Endothelial cell of umbilical vein (primary cell): ENCODE data around the gene CLEC17A. TPM values are rescaled to one million over a fixed set of nuclear protein-coding genes. Genes with fewer than 3 reads are reported as not detected.

Source experiments
- BruUV-seq: library from RNA; stranded (reverse); fragments of 400-500 nt; replicated peaks from 2 replicates; lab custom pipeline; 2021; lab: Mats Ljungman, UMichigan
- CTCF ChIA-PET: fragments of 300-600, 350-600 bp; sonication (Branson Sonifier 250); formaldehyde crosslinking; loops from one replicate; lab custom pipeline; 2021; ENCODE audit warnings: antibody characterized with exemption, inconsistent platforms; lab: Charles Lee
- POLR2A ChIA-PET: fragments of 300-600, 350-600 bp; sonication (Branson Sonifier 250); formaldehyde crosslinking; loops from one replicate; lab custom pipeline; 2021; ENCODE audit warnings: antibody characterized with exemption, inconsistent platforms; lab: Charles Lee
- DNase-seq: peaks from one replicate; pipeline ENCODE4 v3.0.0-alpha.2; 2011; ENCODE audit warnings: low read depth, low spot score
- FAIRE-seq: peaks from 2 replicates; lab custom pipeline; 2011; peaks lifted over from hg19 to GRCh38; lab: Jason Lieb, UNC
- H2AFZ ChIP-seq: 2 replicates; pipeline ENCODE4 v1.6.0; 2012; ENCODE audit warnings: low read depth, low read length, control low read depth, inconsistent platforms
- H3K27ac ChIP-seq: 2 replicates; pipeline ENCODE4 v1.5.1; 2011; ENCODE audit warnings: low read depth, mild to moderate bottlenecking, control low read depth, low read length, moderate library complexity; ENCODE audit not compliant: insufficient read depth
- H3K27me3 ChIP-seq, 2 experiments: 2 replicates each; pipeline versions ENCODE4 v1.6.0 to v1.6.1; 2011; ENCODE audit warnings: low read length in 2 of 2, mixed read lengths in 1 of 2; ENCODE audit not compliant: control insufficient read depth in 2 of 2, insufficient read depth in 2 of 2
- H3K36me3 ChIP-seq, 2 experiments: 2 replicates in 1 of 2; 3 replicates in 1 of 2; pipeline ENCODE4 v1.5.1; 2011; ENCODE audit warnings: low read length in 2 of 2, mild to moderate bottlenecking in 1 of 2, moderate library complexity in 1 of 2; ENCODE audit not compliant: control insufficient read depth in 2 of 2, insufficient read depth in 2 of 2; ENCODE audit errors: extremely low read depth in 1 of 2
- H3K4me1 ChIP-seq: 3 replicates; pipeline ENCODE4 v1.5.1; 2011; ENCODE audit warnings: mild to moderate bottlenecking, low read length; ENCODE audit not compliant: control insufficient read depth, insufficient read depth; ENCODE audit errors: extremely low read depth
- H3K4me2 ChIP-seq: 2 replicates; pipeline ENCODE4 v1.6.1; 2011; ENCODE audit warnings: low read length, control low read depth, mixed read lengths; ENCODE audit not compliant: insufficient read depth
- H3K4me3 ChIP-seq, 3 experiments: fragments of 200-600 bp in 1 of 3; sonication (generic), shearing (Covaris generic) in 1 of 3; replicated peaks in 1 of 3; 2 replicates each; pipeline ENCODE4 v1.5.1; 2011 to 2016; ENCODE audit warnings: control low read depth in 3 of 3, low read length in 3 of 3, mild to moderate bottlenecking in 2 of 3, inconsistent platforms in 1 of 3, low read depth in 1 of 3, moderate library complexity in 1 of 3; ENCODE audit not compliant: insufficient read depth in 1 of 3
- H3K79me2 ChIP-seq: 2 replicates; pipeline ENCODE4 v1.6.0; 2012; ENCODE audit warnings: low read length, inconsistent platforms; ENCODE audit not compliant: control insufficient read depth, insufficient read depth
- H3K9ac ChIP-seq: replicated peaks from 2 replicates; pipeline ENCODE3; 2011; ENCODE audit warnings: low read length, control low read depth; ENCODE audit not compliant: insufficient read depth; ENCODE audit errors: extremely low read depth
- H3K9me1 ChIP-seq: replicated peaks from 3 replicates; pipeline ENCODE4 v1.6.0; 2011; ENCODE audit warnings: mild to moderate bottlenecking, low read length; ENCODE audit not compliant: control insufficient read depth, insufficient read depth; ENCODE audit errors: extremely low read depth
- H3K9me3 ChIP-seq: replicated peaks from 2 replicates; pipeline ENCODE4 v1.5.1; 2012; ENCODE audit warnings: low read length, inconsistent platforms; ENCODE audit not compliant: control insufficient read depth, insufficient read depth
- H4K20me1 ChIP-seq: replicated peaks from 2 replicates; pipeline ENCODE3; 2011; ENCODE audit warnings: mild to moderate bottlenecking, low read length; ENCODE audit not compliant: control insufficient read depth, insufficient read depth; ENCODE audit errors: extremely low read depth
- EZH2 ChIP-seq: IDR thresholded peaks from 2 replicates; pipeline ENCODE4 v1.6.1; 2012; ENCODE audit warnings: borderline replicate concordance, low read depth, mild to moderate bottlenecking, moderate library complexity, low read length, inconsistent platforms; ENCODE audit not compliant: severe bottlenecking
- FOS ChIP-seq: IDR thresholded peaks from 2 replicates; pipeline ENCODE4 v1.6.1; 2011; ENCODE audit warnings: mild to moderate bottlenecking, low read length, moderate library complexity, borderline replicate concordance; ENCODE audit not compliant: insufficient read depth
- GATA2 ChIP-seq: IDR thresholded peaks from 2 replicates; pipeline ENCODE4 v1.7.0; 2011; ENCODE audit warnings: low read depth, mild to moderate bottlenecking, moderate library complexity, mixed read lengths, low read length; ENCODE audit not compliant: insufficient read length, insufficient read depth
- JUN ChIP-seq: IDR thresholded peaks from 2 replicates; pipeline ENCODE4 v1.6.1; 2011; ENCODE audit warnings: borderline replicate concordance, low read depth; ENCODE audit not compliant: insufficient read length, insufficient read depth
- MAX ChIP-seq: IDR thresholded peaks from 2 replicates; pipeline ENCODE4 v1.6.1; 2011; ENCODE audit not compliant: insufficient read depth, insufficient read length
- MYC ChIP-seq: IDR thresholded peaks from one replicate; pipeline ENCODE4 v1.6.1; 2011; ENCODE audit warnings: mild to moderate bottlenecking, low read depth, low read length
- POLR2A ChIP-seq: IDR thresholded peaks from 2 replicates; pipeline ENCODE4 v1.6.1; 2012; ENCODE audit warnings: low read depth, mild to moderate bottlenecking, control low read depth, low read length
- POLR2AphosphoS5 ChIP-seq: IDR thresholded peaks from 2 replicates; pipeline ENCODE4 v1.6.1; 2012; ENCODE audit warnings: low read depth, mild to moderate bottlenecking, control low read depth, low read length, moderate library complexity; ENCODE audit not compliant: insufficient read depth
- dilution Hi-C: fragments of 300-500 bp; cut with MboI; formaldehyde crosslinking; loops from one replicate; pipeline ENCODE4 v1.15.0; 2019; ENCODE audit warnings: low sequenced_read_pairs; ENCODE audit not compliant: extremely low pct_ligation_motif_present
- intact Hi-C: fragments of 100-400 bp; cut with micrococcal nuclease; formaldehyde crosslinking; loops from one replicate; pipeline ENCODE4 v1.10.0; 2022
- polyA plus RNA-seq, 4 experiments: library from polyadenylated mRNA; depleted of rRNA in 3 of 4; stranded (reverse) in 3 of 4; unstranded in 1 of 4; fragments of >200 nt; gene quantifications; 2 replicates each; pipeline versions ENCODE4 v1.2.1 to v1.2.3, GENCODE V29; 2011 to 2012; ENCODE audit warnings: missing spikeins in 1 of 4
- total RNA-seq: library from RNA; stranded (reverse); gene quantifications from 2 replicates; pipeline ENCODE4 v1.2.3, GENCODE V29; 2021
- TF ChIP-seq, protein P1 (sequence below), 2 donors: IDR thresholded peaks; 1 replicate in 1 of 2; 2 replicates in 1 of 2; pipeline ENCODE4 v1.5.1; 2011; ENCODE audit warnings: low read length in 2 of 2, mild to moderate bottlenecking in 2 of 2, moderate library complexity in 2 of 2, control low read depth in 1 of 2, inconsistent platforms in 1 of 2, low read depth in 1 of 2; ENCODE audit not compliant: insufficient read depth in 1 of 2; ENCODE audit errors: extremely low read depth in 1 of 2

The CLEC17A gene
- total and polyA plus RNA-seq, 2 donors (not counting 3 experiments of a cell fraction or from before 2014, with no cell fraction given): 0.07 TPM; not detected in 1

DNA sequence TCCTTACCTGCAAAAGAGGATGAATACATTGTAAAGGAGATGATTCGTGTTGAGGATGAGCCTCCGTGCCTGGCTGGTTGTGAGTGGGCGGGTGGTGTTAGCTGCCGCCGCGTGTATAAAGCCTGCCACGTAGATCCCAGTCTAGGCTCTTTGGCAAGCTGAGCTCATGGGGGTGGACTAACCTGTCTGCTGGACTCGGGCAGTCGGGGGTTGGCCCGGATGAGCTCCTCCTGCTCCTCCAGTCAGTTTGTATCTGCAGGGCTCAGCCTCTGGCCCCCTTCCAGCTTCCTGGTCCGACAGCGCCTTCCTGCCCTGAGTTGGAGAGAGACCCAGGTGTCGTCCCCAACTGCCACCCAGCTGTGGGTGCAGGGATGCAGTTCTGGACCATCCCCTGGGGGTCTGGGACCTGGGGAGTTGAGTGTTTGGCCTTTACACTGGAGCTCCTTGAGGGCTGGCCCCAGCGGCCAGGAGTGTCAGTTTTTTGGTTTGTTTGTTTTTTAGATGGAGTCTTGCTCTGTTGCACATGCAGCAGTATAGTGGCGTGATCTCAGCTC lies 32.6 kb upstream of the CLEC17A start:
- BruUV-seq: no TSS peak
- Histone ChIP-seq H3K4me1 (no peaks in the 10 kb centered on the region), H3K9me3 (no peaks in the 10 kb centered on the region), H4K20me1 (no peaks in the 10 kb centered on the region), H3K4me2 (no peak overlapping the region), H3K27ac (no peak overlapping the region), H3K27me3 (no peaks in the 10 kb centered on the region), H3K36me3 (peaks cover 0 to 1% of the 10 kb centered on the region in 2 experiments), H3K9ac (no peak overlapping the region), H3K4me3 (no peak overlapping the region), H3K79me2 (no peaks in the 10 kb centered on the region), H2AFZ (no peak overlapping the region), H3K9me1 (no peaks in the 10 kb centered on the region)
- dilution Hi-C loops: no loop called here
- intact Hi-C loops: no loop called here
- DNase-seq (no peak), FAIRE-seq (no peak)
- ChIA-PET CTCF (interaction anchor here (1.1 to 1.8 kb wide), 2 partner anchors 22 to 75 kb away, joined by 4 read pairs; partner anchors contain the start of genes NDUFB7 and PTGER1), POLR2A (no interaction called here)
- TF ChIP-seq MYC (no peak), POLR2A (no peak), POLR2AphosphoS5 (no peak), GATA2 (no peak), EZH2 (no peak), FOS (no peak), MAX (no peak), JUN (no peak)
- TF ChIP-seq, protein P1, sequence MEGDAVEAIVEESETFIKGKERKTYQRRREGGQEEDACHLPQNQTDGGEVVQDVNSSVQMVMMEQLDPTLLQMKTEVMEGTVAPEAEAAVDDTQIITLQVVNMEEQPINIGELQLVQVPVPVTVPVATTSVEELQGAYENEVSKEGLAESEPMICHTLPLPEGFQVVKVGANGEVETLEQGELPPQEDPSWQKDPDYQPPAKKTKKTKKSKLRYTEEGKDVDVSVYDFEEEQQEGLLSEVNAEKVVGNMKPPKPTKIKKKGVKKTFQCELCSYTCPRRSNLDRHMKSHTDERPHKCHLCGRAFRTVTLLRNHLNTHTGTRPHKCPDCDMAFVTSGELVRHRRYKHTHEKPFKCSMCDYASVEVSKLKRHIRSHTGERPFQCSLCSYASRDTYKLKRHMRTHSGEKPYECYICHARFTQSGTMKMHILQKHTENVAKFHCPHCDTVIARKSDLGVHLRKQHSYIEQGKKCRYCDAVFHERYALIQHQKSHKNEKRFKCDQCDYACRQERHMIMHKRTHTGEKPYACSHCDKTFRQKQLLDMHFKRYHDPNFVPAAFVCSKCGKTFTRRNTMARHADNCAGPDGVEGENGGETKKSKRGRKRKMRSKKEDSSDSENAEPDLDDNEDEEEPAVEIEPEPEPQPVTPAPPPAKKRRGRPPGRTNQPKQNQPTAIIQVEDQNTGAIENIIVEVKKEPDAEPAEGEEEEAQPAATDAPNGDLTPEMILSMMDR (IDR thresholded peaks at IDR 0.05; ENCODE audit: extremely low read depth in 1 of 2, insufficient read depth in 1 of 2, low read depth in 1 of 2, low read length in 2 of 2): no peak
